Trophoblast cell (in vitro differentiated cells and primary cell): ENCODE measurements around the gene NKAIN4.
"Not testable (repeated sequence)": the region's sequence is repeated elsewhere in the genome, so short reads cannot be mapped to it uniquely, and the experiment has no call there.

Experiments
- DNase-seq, 2 donors: peaks; one replicate each; pipeline ENCODE4 v3.0.0-alpha.2; 2016
- H2AFZ ChIP-seq: 2 replicates; pipeline ENCODE4 v1.6.1; 2013; ENCODE audit warnings: low read length, moderate library complexity, mild to moderate bottlenecking; ENCODE audit not compliant: insufficient read depth, poor library complexity
- H2AK5ac ChIP-seq: 2 replicates; pipeline ENCODE4 v1.6.1; 2013; ENCODE audit warnings: mild to moderate bottlenecking, low read length
- H2BK120ac ChIP-seq: 2 replicates; pipeline ENCODE4 v1.6.1; 2013; ENCODE audit warnings: low read length, mild to moderate bottlenecking, moderate library complexity; ENCODE audit not compliant: insufficient read depth, poor library complexity
- H2BK12ac ChIP-seq: 2 replicates; pipeline ENCODE4 v1.6.1; 2013; ENCODE audit warnings: mild to moderate bottlenecking, low read length, moderate library complexity
- H2BK5ac ChIP-seq: 2 replicates; pipeline ENCODE4 v1.6.1; 2013; ENCODE audit warnings: low read length, low read depth, moderate library complexity, mild to moderate bottlenecking; ENCODE audit not compliant: poor library complexity
- H3K14ac ChIP-seq: 2 replicates; pipeline ENCODE4 v1.6.1; 2013; ENCODE audit warnings: mild to moderate bottlenecking, low read length
- H3K18ac ChIP-seq: 2 replicates; pipeline ENCODE4 v1.6.1; 2013; ENCODE audit warnings: mild to moderate bottlenecking, low read length
- H3K23ac ChIP-seq: 2 replicates; pipeline ENCODE4 v1.6.1; 2013; ENCODE audit warnings: low read length
- H3K27ac ChIP-seq: 2 replicates; pipeline ENCODE4 v1.5.1; 2013; ENCODE audit warnings: low read depth, mild to moderate bottlenecking, inconsistent platforms, low read length, moderate library complexity
- H3K27me3 ChIP-seq: 2 replicates; pipeline ENCODE4 v1.6.1; 2013; ENCODE audit warnings: inconsistent platforms, mild to moderate bottlenecking, low read length, moderate library complexity; ENCODE audit not compliant: insufficient read depth
- H3K36me3 ChIP-seq, 2 experiments: 1 replicate in 1 of 2; 2 replicates in 1 of 2; pipeline ENCODE4 v1.6.1; 2013; ENCODE audit warnings: low read length in 2 of 2, mild to moderate bottlenecking in 2 of 2, moderate library complexity in 1 of 2; ENCODE audit not compliant: insufficient read depth in 2 of 2, control insufficient read depth in 1 of 2
- H3K4ac ChIP-seq: 2 replicates; pipeline ENCODE4 v1.6.1; 2013; ENCODE audit warnings: low read depth, mild to moderate bottlenecking, low read length, moderate library complexity
- H3K4me1 ChIP-seq, 2 experiments: 1 replicate in 1 of 2; 2 replicates in 1 of 2; pipeline ENCODE4 v1.6.1; 2013; ENCODE audit warnings: low read length in 2 of 2, mild to moderate bottlenecking in 2 of 2, moderate library complexity in 1 of 2; ENCODE audit not compliant: insufficient read depth in 2 of 2, control insufficient read depth in 1 of 2
- H3K4me2 ChIP-seq: 2 replicates; pipeline ENCODE4 v1.6.1; 2013; ENCODE audit warnings: inconsistent platforms, mild to moderate bottlenecking, low read length, moderate library complexity
- H3K4me3 ChIP-seq: 2 replicates; pipeline ENCODE4 v1.5.1; 2013; ENCODE audit warnings: mild to moderate bottlenecking, low read depth, low read length, inconsistent platforms
- H3K79me1 ChIP-seq: one replicate; pipeline ENCODE4 v1.6.1; 2013; ENCODE audit warnings: low read length
- H3K79me2 ChIP-seq: 2 replicates; pipeline ENCODE4 v1.6.1; 2013; ENCODE audit warnings: low read length, mild to moderate bottlenecking; ENCODE audit not compliant: control insufficient read depth, insufficient read depth, poor library complexity
- H3K9ac ChIP-seq: 2 replicates; pipeline ENCODE4 v1.6.1; 2013; ENCODE audit warnings: mild to moderate bottlenecking, low read length
- H3K9me3 ChIP-seq: 2 replicates; pipeline ENCODE4 v1.6.1; 2013; ENCODE audit warnings: low read depth, mild to moderate bottlenecking, control low read depth, inconsistent platforms, low read length; ENCODE audit not compliant: insufficient read depth
- H4K12ac ChIP-seq: 2 replicates; pipeline ENCODE4 v1.6.1; 2013; ENCODE audit warnings: low read depth, mild to moderate bottlenecking, low read length, moderate library complexity
- H4K8ac ChIP-seq: 2 replicates; pipeline ENCODE4 v1.6.1; 2013; ENCODE audit warnings: low read depth, mild to moderate bottlenecking, low read length, moderate library complexity
- H4K91ac ChIP-seq: one replicate; pipeline ENCODE4 v1.6.1; 2013; ENCODE audit warnings: low read depth, mild to moderate bottlenecking, low read length, moderate library complexity
- WGBS: extraction: QIAGEN DNeasy Blood & Tissue Kit; methylation state at CpG from one replicate; pipeline ENCODE4 v1.1.7; 2013; ENCODE audit warnings: missing lambda C conversion rate; ENCODE audit not compliant: insufficient read length, insufficient coverage; ENCODE audit errors: extremely low coverage; 5-methylcytosine and 5-hydroxymethylcytosine counted together

The NKAIN4 gene

DNA sequence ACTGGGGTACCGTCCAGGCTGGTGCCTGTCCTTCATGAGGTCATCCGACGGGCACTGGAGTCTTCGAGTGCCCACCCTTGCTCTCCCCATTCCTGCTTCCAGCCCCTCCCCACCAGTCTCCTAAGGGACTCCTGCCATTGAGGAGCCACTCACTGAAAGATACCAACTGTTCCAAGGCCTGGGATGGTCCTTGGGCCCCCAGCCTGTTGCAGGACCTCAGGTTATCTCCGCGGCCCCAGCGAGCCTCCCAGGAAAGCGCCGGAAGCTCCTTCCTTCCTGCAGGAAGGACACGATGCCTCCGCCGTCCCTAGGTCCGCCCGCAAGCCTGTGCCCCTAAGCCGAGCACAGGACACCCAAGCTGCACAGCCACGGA is 1.2 kb downstream of the NKAIN4 start:
- Histone ChIP-seq H4K8ac (peak overlapping the region; percentile 20), H2AK5ac (no peak overlapping the region), H3K14ac (peak overlapping the region; percentile 63), H3K79me1 (peaks cover 22% of the 10 kb centered on the region), H3K4me3 (peak overlapping the region; percentile 55), H2BK12ac (peak overlapping the region; percentile 25), H3K9me3 (peaks cover 14% of the 10 kb centered on the region), H3K23ac (no peak overlapping the region), H3K18ac (peak overlapping the region; percentile 24), H2AFZ (peak overlapping the region; percentile 32), H3K9ac (no peak overlapping the region), H3K27ac (peak overlapping the region; percentile 18), H3K4me1 (peaks cover 8 to 31% of the 10 kb centered on the region in 2 experiments), H3K4ac (peak overlapping the region; percentile 38), H3K27me3 (peaks cover 12% of the 10 kb centered on the region), H4K91ac (peak overlapping the region; percentile 29), H2BK5ac (no peak overlapping the region), H3K4me2 (peak overlapping the region; percentile 53), H2BK120ac (peak overlapping the region; percentile 19), H4K12ac (peak overlapping the region; percentile 34), H3K36me3 (peaks cover 2 to 10% of the 10 kb centered on the region in 2 experiments), H3K79me2 (peaks cover 11% of the 10 kb centered on the region)
- no CpG with 5 or more reads among the region's 16 CpGs for WGBS
- no peak for DNase-seq

DNA sequence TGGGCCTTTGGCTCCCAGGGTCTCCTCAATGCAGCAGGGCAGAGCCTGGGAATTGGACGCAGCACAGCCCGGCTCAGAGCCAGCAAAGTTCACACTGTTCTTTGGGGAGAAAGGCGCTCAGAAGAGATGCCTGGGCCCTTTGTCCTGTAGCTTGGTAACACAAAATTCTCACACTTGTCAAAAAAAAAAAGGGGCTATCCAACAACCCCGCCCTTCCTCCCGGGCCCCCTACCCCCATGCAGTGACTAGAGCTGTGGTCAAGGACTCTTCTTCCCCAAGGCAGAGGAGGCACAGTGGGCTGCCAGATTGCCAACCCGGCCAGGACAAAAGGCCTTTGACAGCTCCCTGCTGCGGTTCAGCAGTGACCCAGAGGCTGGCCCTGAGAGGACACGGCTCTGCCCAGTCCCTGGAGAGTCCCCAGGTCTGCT is 2.0 kb downstream of the NKAIN4 start:
- H3K18ac ChIP-seq = peak overlapping the region; percentile 49
- H3K4me2 ChIP-seq = no peak overlapping the region
- H4K91ac ChIP-seq = peak overlapping the region; percentile 42
- peaks cover 12% of the 10 kb centered on the region for H3K27me3 ChIP-seq
- no peak overlapping the region for H3K23ac ChIP-seq
- peaks cover 8% of the 10 kb centered on the region for H3K9me3 ChIP-seq
- peak overlapping the region; percentile 31 for H2BK12ac ChIP-seq
- H3K14ac ChIP-seq = peak overlapping the region; percentile 16
- WGBS = no CpG with 5 or more reads among the region's 8 CpGs
- H3K79me1 ChIP-seq = peaks cover 26% of the 10 kb centered on the region
- H2AFZ ChIP-seq = no peak overlapping the region
- H3K9ac ChIP-seq = no peak overlapping the region
- H3K79me2 ChIP-seq = peaks cover 11% of the 10 kb centered on the region
- no peak overlapping the region for H3K4me3 ChIP-seq
- no peak overlapping the region for H4K8ac ChIP-seq
- peak overlapping the region; percentile 48 for H3K4ac ChIP-seq
- peaks cover 8 to 25% of the 10 kb centered on the region in 2 experiments for H3K4me1 ChIP-seq
- H2BK5ac ChIP-seq = no peak overlapping the region
- no peak for DNase-seq
- no peak overlapping the region for H2BK120ac ChIP-seq
- no peak overlapping the region for H3K27ac ChIP-seq
- peaks cover 7 to 16% of the 10 kb centered on the region in 2 experiments for H3K36me3 ChIP-seq
- no peak overlapping the region for H2AK5ac ChIP-seq
- H4K12ac ChIP-seq = no peak overlapping the region

DNA sequence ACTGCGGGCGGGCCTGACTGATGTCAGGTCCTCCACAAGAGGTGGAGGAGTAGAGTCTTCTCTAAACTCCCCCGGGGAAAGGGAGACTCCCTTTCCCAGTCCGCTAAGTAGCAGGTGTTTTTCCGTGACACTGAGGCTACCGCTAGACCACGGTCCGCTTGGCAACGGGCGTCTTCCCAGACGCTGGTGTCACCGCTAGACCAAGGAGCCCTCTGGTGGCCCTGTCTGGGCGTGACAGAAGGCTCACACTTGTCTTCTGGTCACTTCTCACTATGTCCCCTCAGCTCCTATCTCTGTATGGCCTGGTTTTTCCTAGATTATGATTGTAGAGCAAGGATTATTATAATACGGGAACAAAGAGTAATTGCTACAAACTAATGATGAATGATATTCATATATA is 2.9 kb downstream of the NKAIN4 start:
- H3K9ac ChIP-seq, H3K4me3 ChIP-seq, H3K9me3 ChIP-seq, H3K14ac ChIP-seq, H3K27ac ChIP-seq, H3K4ac ChIP-seq, H2AFZ ChIP-seq, H2BK120ac ChIP-seq, H2BK5ac ChIP-seq, H4K8ac ChIP-seq, H4K12ac ChIP-seq, H3K18ac ChIP-seq, H3K23ac ChIP-seq, H2BK12ac ChIP-seq, H2AK5ac ChIP-seq, H4K91ac ChIP-seq, H3K4me2 ChIP-seq: not testable (repeated sequence)
- WGBS = no CpG with 5 or more reads among the region's 14 CpGs
- peaks cover 8 to 25% of the 10 kb centered on the region in 2 experiments for H3K4me1 ChIP-seq
- H3K79me1 ChIP-seq = peaks cover 25% of the 10 kb centered on the region
- peaks cover 12% of the 10 kb centered on the region for H3K27me3 ChIP-seq
- peaks cover 11% of the 10 kb centered on the region for H3K79me2 ChIP-seq
- peak in 1 of 2 donors; percentile 54 for DNase-seq
- H3K36me3 ChIP-seq = peaks cover 13 to 23% of the 10 kb centered on the region in 2 experiments

DNA sequence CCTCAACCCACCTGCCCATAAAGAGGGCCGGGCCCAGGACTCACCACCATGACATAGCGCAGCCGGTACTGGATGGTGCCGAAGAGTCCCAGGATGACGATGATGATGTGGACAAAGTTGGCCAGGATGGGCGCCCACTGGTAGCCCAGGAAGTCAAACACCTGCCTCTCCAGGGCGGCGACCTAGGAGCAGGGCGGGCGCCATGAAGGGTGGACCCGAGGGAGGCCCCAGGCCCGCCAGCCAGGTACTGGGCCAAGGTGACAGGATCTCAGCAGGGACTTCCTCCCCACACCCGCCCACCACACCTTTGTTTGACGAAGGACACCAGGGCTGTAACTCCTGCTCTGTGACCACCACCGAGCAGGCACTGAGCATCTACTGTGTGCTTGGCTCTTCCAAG is 4.4 kb downstream of the NKAIN4 start:
- no peak overlapping the region for H3K4me3 ChIP-seq
- no peak overlapping the region for H3K4me2 ChIP-seq
- H3K79me1 ChIP-seq = peaks cover 19% of the 10 kb centered on the region
- peaks cover 15 to 28% of the 10 kb centered on the region in 2 experiments for H3K36me3 ChIP-seq
- peaks cover 12% of the 10 kb centered on the region for H3K27me3 ChIP-seq
- no peak overlapping the region for H4K8ac ChIP-seq
- DNase-seq = no peak
- no peak overlapping the region for H3K14ac ChIP-seq
- H3K4ac ChIP-seq = no peak overlapping the region
- peaks cover 8 to 16% of the 10 kb centered on the region in 2 experiments for H3K4me1 ChIP-seq
- H4K12ac ChIP-seq = no peak overlapping the region
- WGBS = no CpG with 5 or more reads among the region's 15 CpGs
- H2AK5ac ChIP-seq = peak overlapping the region; percentile 1
- H3K23ac ChIP-seq = no peak overlapping the region
- H3K18ac ChIP-seq = no peak overlapping the region
- H3K27ac ChIP-seq = no peak overlapping the region
- H4K91ac ChIP-seq = peak overlapping the region; percentile 25
- no peak overlapping the region for H2BK5ac ChIP-seq
- H2AFZ ChIP-seq = no peak overlapping the region
- H3K9me3 ChIP-seq = peaks cover 3% of the 10 kb centered on the region
- H2BK120ac ChIP-seq = no peak overlapping the region
- H2BK12ac ChIP-seq = no peak overlapping the region
- H3K9ac ChIP-seq = no peak overlapping the region
- H3K79me2 ChIP-seq = peaks cover 11% of the 10 kb centered on the region
